GM18526 (cell line): ENCODE data around the gene SLIT1.

Source experiments
- POLR2A ChIP-seq: IDR thresholded peaks from 3 replicates; pipeline ENCODE4 v1.6.1; 2011; ENCODE audit not compliant: insufficient read length; ENCODE audit errors: extremely low read depth

SLIT1 gene

DNA sequence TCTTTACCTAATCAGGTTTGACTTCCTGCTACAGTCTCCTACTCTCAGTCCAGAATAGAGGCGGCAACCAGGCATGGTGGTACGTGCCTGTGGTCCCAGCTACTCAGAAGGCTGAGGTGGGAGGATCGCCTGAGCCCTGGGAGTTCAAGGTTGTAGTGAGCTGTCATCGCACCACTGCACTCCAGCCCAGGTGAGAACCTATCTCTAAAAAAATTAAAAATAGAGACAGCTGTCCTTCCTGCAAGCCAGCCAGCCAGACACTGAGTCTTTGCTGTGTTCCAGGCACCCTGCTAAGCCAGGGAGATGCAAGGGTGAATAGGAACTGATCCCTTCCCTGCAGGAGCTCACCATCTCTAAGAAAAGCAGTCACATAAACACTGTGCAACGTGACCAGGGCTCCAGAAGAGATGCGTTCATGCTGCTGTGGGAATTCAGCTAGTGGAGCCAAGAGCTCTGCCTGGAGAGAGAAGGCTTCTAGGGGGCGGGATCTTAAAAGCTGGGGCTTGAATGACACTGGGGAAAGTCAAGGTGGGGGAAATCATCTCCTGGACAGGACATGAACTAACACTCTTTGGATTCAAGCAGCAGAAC lies 22.1 kb upstream of the SLIT1 start:
- TF ChIP-seq POLR2A, result no peak

DNA sequence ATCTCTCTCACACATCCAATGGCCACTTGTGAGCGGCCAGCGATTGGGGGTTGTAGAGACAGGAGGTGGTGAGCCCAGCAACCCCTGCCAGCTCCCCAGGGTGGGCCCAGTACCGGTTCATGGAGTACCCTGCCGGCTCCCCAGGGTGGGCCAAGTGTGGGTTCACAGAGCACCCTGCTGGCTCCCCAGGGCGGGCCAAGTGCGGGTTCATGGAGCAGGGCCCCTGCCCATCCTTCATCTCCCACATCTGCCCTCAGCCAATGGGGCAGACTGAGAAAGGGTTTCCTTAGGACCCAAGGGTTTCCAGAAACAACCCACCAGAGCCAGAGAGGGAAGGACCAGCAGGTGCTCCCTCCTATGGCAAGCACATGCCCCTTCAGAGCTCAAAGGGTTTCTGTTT lies 21.4 kb upstream of the SLIT1 start:
- no peak for TF ChIP-seq POLR2A

- no peak for TF ChIP-seq POLR2A
Measured at GRCh38 chr10:97204826-97205679, 19.3 kb upstream of the SLIT1 start.

DNA sequence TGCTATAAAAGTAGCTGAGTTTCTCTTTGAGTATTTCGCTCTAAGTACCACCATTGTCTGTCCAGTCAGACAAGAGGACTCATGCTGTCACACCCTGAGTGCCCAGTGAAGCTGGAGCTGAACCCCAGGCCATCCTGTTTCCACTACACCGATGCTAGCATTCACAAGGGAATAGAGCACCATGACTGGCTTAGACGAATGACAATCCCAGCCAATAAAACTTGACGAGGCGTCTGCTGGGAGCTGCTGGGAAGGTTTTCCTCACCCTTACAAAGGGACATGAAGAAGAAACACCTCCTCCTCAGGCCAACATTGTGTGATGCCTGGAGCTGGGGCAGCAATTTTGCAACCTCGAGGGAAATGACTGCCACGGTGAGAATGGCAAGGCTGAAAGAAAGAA lies 17.5 kb upstream of the SLIT1 start:
- no peak for TF ChIP-seq POLR2A

DNA sequence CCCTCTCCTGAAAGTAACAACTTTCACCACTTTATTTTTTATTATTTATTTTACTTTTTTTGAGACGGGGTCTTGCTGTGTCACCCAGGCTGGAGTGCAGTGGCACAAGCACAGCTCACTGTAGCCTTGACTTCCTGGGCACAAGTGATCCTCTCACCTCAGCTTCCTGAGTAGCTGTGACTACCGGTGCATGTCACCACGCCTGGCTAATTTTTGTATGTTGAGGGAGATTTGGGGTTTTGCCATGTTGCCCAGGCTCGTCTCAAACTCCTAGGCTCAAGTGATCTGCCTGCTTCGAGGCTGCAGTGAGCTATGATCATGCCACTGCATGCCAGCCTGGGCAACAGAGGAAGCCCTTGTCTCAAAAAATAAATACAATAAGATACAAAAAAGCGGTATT lies 14.9 kb upstream of the SLIT1 start:
- no peak for TF ChIP-seq POLR2A

DNA sequence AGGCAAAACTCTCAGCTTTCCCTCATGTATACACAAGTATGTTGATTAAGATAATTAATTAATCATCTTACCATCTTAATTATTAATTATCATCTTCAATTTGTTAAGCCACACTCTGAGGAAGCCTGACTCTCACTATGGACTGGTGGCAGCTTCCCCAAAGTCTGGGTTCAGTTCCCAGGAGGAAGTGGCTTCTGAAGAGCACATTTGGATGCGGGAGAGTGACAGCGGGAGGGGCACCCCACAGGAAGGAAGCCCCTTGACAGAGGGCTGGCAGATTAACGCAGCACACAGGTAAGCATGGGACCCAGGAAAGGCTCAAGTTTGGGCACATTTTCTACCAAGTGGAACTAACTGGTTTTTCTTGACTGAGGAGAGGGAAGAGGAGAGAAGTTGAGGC lies 13.4 kb upstream of the SLIT1 start:
- no peak for TF ChIP-seq POLR2A

- no peak for TF ChIP-seq POLR2A
Measured at GRCh38 chr10:97197030-97197500, 11.3 kb upstream of the SLIT1 start.

- TF ChIP-seq POLR2A, result no peak
Measured at GRCh38 chr10:97196223-97197029, 10.7 kb upstream of the SLIT1 start.

DNA sequence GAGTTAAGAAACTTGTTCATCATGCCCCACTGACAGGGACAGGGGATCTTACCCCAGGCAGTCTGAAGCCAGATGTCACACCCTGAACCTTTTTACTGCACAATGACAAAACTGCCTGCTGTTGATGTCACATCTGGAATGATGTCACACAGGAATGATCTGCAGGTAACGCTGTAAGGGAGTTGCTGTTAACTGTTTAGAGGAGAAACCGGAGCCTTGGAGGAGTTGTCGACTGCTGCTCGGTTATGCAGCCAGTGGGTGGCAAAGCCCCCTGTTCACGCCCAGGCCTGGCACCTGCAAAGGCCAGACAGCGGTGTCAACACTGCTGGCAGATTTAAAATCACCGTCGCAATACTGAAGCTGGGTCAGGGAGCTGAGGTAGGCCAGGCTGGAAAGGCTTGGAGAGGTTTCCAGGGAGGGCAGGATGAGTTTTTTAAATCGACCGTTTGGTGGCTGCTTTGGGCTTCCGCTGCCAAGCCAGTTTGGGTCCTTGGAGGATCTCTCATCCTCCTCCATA lies 10.0 kb upstream of the SLIT1 start:
- TF ChIP-seq POLR2A, result no peak

DNA sequence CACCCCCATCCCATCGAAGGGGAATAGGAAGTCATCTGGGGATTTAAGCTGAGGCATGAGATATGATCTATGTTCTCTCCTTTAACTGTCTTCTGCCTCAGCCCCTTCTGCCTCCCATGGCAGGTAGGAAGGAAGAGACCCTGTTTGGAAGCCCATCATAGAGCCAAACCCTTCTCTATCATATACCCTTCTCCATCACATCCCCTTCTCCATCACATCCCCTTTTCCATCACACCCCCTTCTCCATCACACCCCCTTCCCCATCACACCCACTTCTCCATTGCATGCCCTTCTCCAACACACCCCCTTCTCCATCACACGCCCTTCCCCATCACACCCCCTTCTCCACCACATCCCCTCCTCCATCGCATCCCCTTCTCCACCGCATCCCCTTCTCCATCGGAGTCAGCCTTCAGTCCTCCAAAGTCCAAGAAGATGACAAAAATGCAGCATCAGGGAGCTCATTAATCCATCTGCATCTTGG lies 7.2 kb upstream of the SLIT1 start:
- TF ChIP-seq POLR2A, result no peak

GRCh38 chr10:97190450-97190849 lies 4.7 kb upstream of the SLIT1 start:
- TF ChIP-seq POLR2A, result no peak

DNA sequence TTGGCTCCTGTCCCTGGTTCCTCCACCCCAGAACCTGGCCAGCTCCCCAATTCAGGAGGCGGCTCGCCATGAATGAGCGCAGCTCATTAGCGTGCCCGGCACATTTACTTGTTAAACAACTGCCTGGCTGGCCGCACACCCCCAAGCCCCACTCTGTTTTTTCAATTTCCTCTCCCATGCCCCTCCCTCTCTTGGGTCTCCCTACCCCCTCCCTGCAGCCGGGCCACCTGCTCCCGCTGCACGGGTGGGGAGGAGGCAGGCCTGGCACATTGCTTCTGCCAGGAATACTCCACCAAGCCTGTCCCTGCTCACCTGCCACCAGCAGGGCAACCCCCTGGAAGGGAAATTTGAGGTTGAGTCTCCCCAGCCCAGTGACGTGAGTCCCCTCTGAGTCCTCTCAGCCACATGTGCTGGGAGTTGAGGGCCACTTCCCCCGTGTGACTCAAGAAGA lies 2.5 kb upstream of the SLIT1 start:
- no peak for TF ChIP-seq POLR2A

GRCh38 chr10:97186911-97187310 lies 1.2 kb upstream of the SLIT1 start:
- no peak for TF ChIP-seq POLR2A

- TF ChIP-seq POLR2A, result no peak
Measured at GRCh38 chr10:97184971-97185325, 811 bp downstream of the SLIT1 start.

- no peak for TF ChIP-seq POLR2A
Measured at GRCh38 chr10:97183314-97183713, 2.4 kb downstream of the SLIT1 start.
